ENCODE data around the gene RAMACL.
"Not testable (repeated sequence)": the region's sequence is repeated elsewhere in the genome, so short reads cannot be mapped to it uniquely, and the experiment has no call there.

The RAMACL gene

GRCh38 chr6:166586424-166587156 is at the start of gene RAMACL:
Gene RAMACL (minus strand): TSS chr6:166586678. CDS start chr6:166586477, 201 bp downstream.
- no peaks in the 10 kb centered on the region for H3K27me3 ChIP-seq
- H3K4me3 ChIP-seq (ENCODE audit: low read depth in 1 of 2, low read length in 1 of 2), result peak within 1 kb of the TSS in 1 of 2 experiments; percentile 39
- no peaks in the 10 kb centered on the region for H3K9me3 ChIP-seq
- H3K36me3 ChIP-seq, result no peaks in the 10 kb centered on the region
- peak within 1 kb of the TSS; percentile 73 for H3K27ac ChIP-seq
- TF ChIP-seq CTCF (IDR thresholded peaks at IDR 0.05), result no peak
- peaks cover 65 to 82% of the 10 kb centered on the region in 2 experiments for H3K4me1 ChIP-seq (ENCODE audit: control insufficient read depth in 1 of 2, insufficient read depth in 1 of 2, low read depth in 1 of 2, low read length in 1 of 2)

- TF ChIP-seq CTCF (IDR thresholded peaks at IDR 0.05), result no peak
- Histone ChIP-seq H3K4me1 (ENCODE audit: control insufficient read depth in 1 of 2, insufficient read depth in 1 of 2, low read depth in 1 of 2, low read length in 1 of 2) (peaks cover 16 to 31% of the 10 kb centered on the region in 2 experiments), H3K27ac (no peak overlapping the region), H3K9me3 (no peaks in the 10 kb centered on the region), H3K36me3 (no peaks in the 10 kb centered on the region), H3K27me3 (no peaks in the 10 kb centered on the region), H3K4me3 (ENCODE audit: low read depth in 1 of 2, low read length in 1 of 2) (no peak overlapping the region)
These were observed 48.8 kb upstream of the RAMACL start for GRCh38 chr6:166635013-166635970.

DNA sequence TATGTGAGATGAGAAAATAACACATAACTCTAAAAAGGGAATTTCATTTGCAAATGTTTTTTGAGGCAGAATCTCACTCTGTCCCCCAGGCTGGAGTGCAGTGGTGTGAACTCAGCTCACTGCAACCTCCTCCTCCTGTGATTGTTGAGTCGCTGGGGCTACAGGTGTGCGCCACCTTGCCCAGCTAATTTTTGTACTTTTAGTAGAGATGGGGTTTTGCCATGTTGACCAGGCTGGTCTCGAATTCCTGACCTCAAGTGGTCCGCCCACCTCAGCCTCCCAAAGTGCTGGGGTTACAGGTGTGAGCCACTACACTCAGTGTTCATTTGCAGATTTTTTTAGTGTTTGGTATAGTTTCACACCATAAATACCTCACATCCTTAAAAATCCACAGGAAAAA is 48.1 kb upstream of the RAMACL start:
- not testable (repeated sequence) for H3K4me3 ChIP-seq (ENCODE audit: low read depth in 1 of 2, low read length in 1 of 2); H3K9me3 ChIP-seq; H3K27ac ChIP-seq; H3K27me3 ChIP-seq; H3K36me3 ChIP-seq
- peaks cover 14 to 25% of the 10 kb centered on the region in 2 experiments for H3K4me1 ChIP-seq (ENCODE audit: control insufficient read depth in 1 of 2, insufficient read depth in 1 of 2, low read depth in 1 of 2, low read length in 1 of 2)

- no peaks in the 10 kb centered on the region for H3K9me3 ChIP-seq
- H3K4me1 ChIP-seq (ENCODE audit: control insufficient read depth in 1 of 2, insufficient read depth in 1 of 2, low read depth in 1 of 2, low read length in 1 of 2), result peaks cover 16 to 29% of the 10 kb centered on the region in 2 experiments
- no peak overlapping the region for H3K4me3 ChIP-seq (ENCODE audit: low read depth in 1 of 2, low read length in 1 of 2)
- no peaks in the 10 kb centered on the region for H3K36me3 ChIP-seq
- TF ChIP-seq CTCF (IDR thresholded peaks at IDR 0.05), result no peak
- peak overlapping the region; percentile 56 for H3K27ac ChIP-seq
- H3K27me3 ChIP-seq, result no peaks in the 10 kb centered on the region
These were observed 47.5 kb upstream of the RAMACL start for GRCh38 chr6:166633732-166634535.

GRCh38 chr6:166632731-166633130 is 46.3 kb upstream of the RAMACL start:
- Histone ChIP-seq H3K4me3 (ENCODE audit: low read depth in 1 of 2, low read length in 1 of 2) (no peak overlapping the region), H3K36me3 (no peaks in the 10 kb centered on the region), H3K27ac (peak overlapping the region; percentile 56), H3K9me3 (no peaks in the 10 kb centered on the region), H3K27me3 (no peaks in the 10 kb centered on the region), H3K4me1 (ENCODE audit: control insufficient read depth in 1 of 2, insufficient read depth in 1 of 2, low read depth in 1 of 2, low read length in 1 of 2) (peaks cover 28 to 38% of the 10 kb centered on the region in 2 experiments)
- TF ChIP-seq CTCF (IDR thresholded peaks at IDR 0.05), result no peak

All from neutrophil (primary cell).